ENCODE measurements around the gene SMG6.

Gene SMG6

GRCh38 chr17:2107506-2107905 lies 196.1 kb downstream of the SMG6 start:
- 96% methylated on average over 3 of the region's 3 CpGs for WGBS
- no peak overlapping the region for H3K9ac ChIP-seq (ENCODE audit: low read depth, low read length)
- H3K27ac ChIP-seq (ENCODE audit: low read depth, low read length), result no peak overlapping the region
- H3K9me3 ChIP-seq (ENCODE audit: insufficient read depth, low read depth, low read length), result no peaks in the 10 kb centered on the region
- H3K27me3 ChIP-seq (ENCODE audit: insufficient read depth, low read length), result no peaks in the 10 kb centered on the region
- H3K36me3 ChIP-seq (ENCODE audit: insufficient read depth, low read length), result no peaks in the 10 kb centered on the region
- no peak overlapping the region for H3K4me3 ChIP-seq (ENCODE audit: low read length)
- no peaks in the 10 kb centered on the region for H3K4me1 ChIP-seq (ENCODE audit: insufficient read depth, low read length)

GRCh38 chr17:2107050-2107449 lies 196.5 kb downstream of the SMG6 start:
- no peak overlapping the region for H3K4me3 ChIP-seq (ENCODE audit: low read length)
- H3K36me3 ChIP-seq (ENCODE audit: insufficient read depth, low read length), result no peaks in the 10 kb centered on the region
- H3K9me3 ChIP-seq (ENCODE audit: insufficient read depth, low read depth, low read length), result no peaks in the 10 kb centered on the region
- H3K4me1 ChIP-seq (ENCODE audit: insufficient read depth, low read length), result no peaks in the 10 kb centered on the region
- no peak overlapping the region for H3K27ac ChIP-seq (ENCODE audit: low read depth, low read length)
- 92% methylated on average over 2 of the region's 2 CpGs for WGBS
- H3K27me3 ChIP-seq (ENCODE audit: insufficient read depth, low read length), result no peaks in the 10 kb centered on the region
- H3K9ac ChIP-seq (ENCODE audit: low read depth, low read length), result no peak overlapping the region

- no peaks in the 10 kb centered on the region for H3K9me3 ChIP-seq (ENCODE audit: insufficient read depth, low read depth, low read length)
- H3K36me3 ChIP-seq (ENCODE audit: insufficient read depth, low read length), result no peaks in the 10 kb centered on the region
- no peaks in the 10 kb centered on the region for H3K27me3 ChIP-seq (ENCODE audit: insufficient read depth, low read length)
- H3K9ac ChIP-seq (ENCODE audit: low read depth, low read length), result no peak overlapping the region
- H3K4me1 ChIP-seq (ENCODE audit: insufficient read depth, low read length), result no peaks in the 10 kb centered on the region
- H3K27ac ChIP-seq (ENCODE audit: low read depth, low read length), result no peak overlapping the region
- 90% methylated on average over 11 of the region's 11 CpGs for WGBS
- no peak overlapping the region for H3K4me3 ChIP-seq (ENCODE audit: low read length)
Observed at GRCh38 chr17:2106308-2106955, 197.2 kb downstream of the SMG6 start.

- H3K27me3 ChIP-seq (ENCODE audit: insufficient read depth, low read length), result no peaks in the 10 kb centered on the region
- no peak overlapping the region for H3K27ac ChIP-seq (ENCODE audit: low read depth, low read length)
- no peaks in the 10 kb centered on the region for H3K4me1 ChIP-seq (ENCODE audit: insufficient read depth, low read length)
- H3K36me3 ChIP-seq (ENCODE audit: insufficient read depth, low read length), result no peaks in the 10 kb centered on the region
- H3K9ac ChIP-seq (ENCODE audit: low read depth, low read length), result no peak overlapping the region
- WGBS, result 87% methylated on average over 1 of the region's 1 CpG
- no peak overlapping the region for H3K4me3 ChIP-seq (ENCODE audit: low read length)
- H3K9me3 ChIP-seq (ENCODE audit: insufficient read depth, low read depth, low read length), result no peaks in the 10 kb centered on the region
Observed at GRCh38 chr17:2105663-2106062, 197.9 kb downstream of the SMG6 start.

- Histone ChIP-seq H3K9ac (ENCODE audit: low read depth, low read length) (no peak overlapping the region; the same call in 1 of the 2 replicates), H3K27ac (ENCODE audit: low read depth, low read length) (no peak overlapping the region), H3K9me3 (ENCODE audit: insufficient read depth, low read depth, low read length) (no peaks in the 10 kb centered on the region), H3K27me3 (ENCODE audit: insufficient read depth, low read length) (no peaks in the 10 kb centered on the region), H3K4me3 (ENCODE audit: low read length) (no peak overlapping the region), H3K4me1 (ENCODE audit: insufficient read depth, low read length) (no peaks in the 10 kb centered on the region), H3K36me3 (ENCODE audit: insufficient read depth, low read length) (no peaks in the 10 kb centered on the region)
- 96% methylated on average over 9 of the region's 9 CpGs for WGBS
Observed at GRCh38 chr17:2102931-2103809, 200.4 kb downstream of the SMG6 start.

- 93% methylated on average over 15 of the region's 15 CpGs for WGBS
- no peak overlapping the region for H3K9ac ChIP-seq (ENCODE audit: low read depth, low read length)
- H3K9me3 ChIP-seq (ENCODE audit: insufficient read depth, low read depth, low read length), result no peaks in the 10 kb centered on the region
- H3K4me3 ChIP-seq (ENCODE audit: low read length), result no peak overlapping the region
- H3K4me1 ChIP-seq (ENCODE audit: insufficient read depth, low read length), result no peaks in the 10 kb centered on the region
- H3K27ac ChIP-seq (ENCODE audit: low read depth, low read length), result no peak overlapping the region
- H3K27me3 ChIP-seq (ENCODE audit: insufficient read depth, low read length), result no peaks in the 10 kb centered on the region
- no peaks in the 10 kb centered on the region for H3K36me3 ChIP-seq (ENCODE audit: insufficient read depth, low read length)
Observed at GRCh38 chr17:2101448-2102257, 201.9 kb downstream of the SMG6 start.

- WGBS, result 80% methylated on average over 9 of the region's 10 CpGs
Observed at GRCh38 chr17:2095536-2095910, 208.1 kb downstream of the SMG6 start.

GRCh38 chr17:2094891-2095535 lies 208.6 kb downstream of the SMG6 start:
- WGBS, result 87% methylated on average over 12 of the region's 12 CpGs
- Histone ChIP-seq H3K36me3 (ENCODE audit: insufficient read depth, low read length) (no peaks in the 10 kb centered on the region), H3K4me3 (ENCODE audit: low read length) (no peak overlapping the region), H3K4me1 (ENCODE audit: insufficient read depth, low read length) (peaks cover 24% of the 10 kb centered on the region), H3K9ac (ENCODE audit: low read depth, low read length) (no peak overlapping the region), H3K27ac (ENCODE audit: low read depth, low read length) (peak overlapping the region; percentile 15; the same call in 1 of the 2 replicates), H3K9me3 (ENCODE audit: insufficient read depth, low read depth, low read length) (no peaks in the 10 kb centered on the region), H3K27me3 (ENCODE audit: insufficient read depth, low read length) (no peaks in the 10 kb centered on the region)

More at GRCh38 chr17:2095536-2095910, 208.1 kb downstream of the SMG6 start:
- Histone ChIP-seq H3K4me3 (ENCODE audit: low read length) (no peak overlapping the region), H3K27me3 (ENCODE audit: insufficient read depth, low read length) (no peaks in the 10 kb centered on the region), H3K27ac (ENCODE audit: low read depth, low read length) (no peak overlapping the region; the same call in 1 of the 2 replicates), H3K9me3 (ENCODE audit: insufficient read depth, low read depth, low read length) (no peaks in the 10 kb centered on the region), H3K4me1 (ENCODE audit: insufficient read depth, low read length) (peaks cover 19% of the 10 kb centered on the region), H3K9ac (ENCODE audit: low read depth, low read length) (no peak overlapping the region), H3K36me3 (ENCODE audit: insufficient read depth, low read length) (no peaks in the 10 kb centered on the region)

GRCh38 chr17:2093349-2093748 lies 210.2 kb downstream of the SMG6 start:
- peaks cover 36% of the 10 kb centered on the region for H3K4me1 ChIP-seq (ENCODE audit: insufficient read depth, low read length)
- H3K9me3 ChIP-seq (ENCODE audit: insufficient read depth, low read depth, low read length), result no peaks in the 10 kb centered on the region
- H3K36me3 ChIP-seq (ENCODE audit: insufficient read depth, low read length), result no peaks in the 10 kb centered on the region
- 88% methylated on average over 5 of the region's 5 CpGs for WGBS
- no peaks in the 10 kb centered on the region for H3K27me3 ChIP-seq (ENCODE audit: insufficient read depth, low read length)
- no peak overlapping the region for H3K27ac ChIP-seq (ENCODE audit: low read depth, low read length)
- H3K4me3 ChIP-seq (ENCODE audit: low read length), result no peak overlapping the region
- H3K9ac ChIP-seq (ENCODE audit: low read depth, low read length), result no peak overlapping the region

GRCh38 chr17:2092253-2092652 lies 211.3 kb downstream of the SMG6 start:
- 96% methylated on average over 4 of the region's 4 CpGs for WGBS
- Histone ChIP-seq H3K27me3 (ENCODE audit: insufficient read depth, low read length) (no peaks in the 10 kb centered on the region), H3K9ac (ENCODE audit: low read depth, low read length) (no peak overlapping the region), H3K9me3 (ENCODE audit: insufficient read depth, low read depth, low read length) (no peaks in the 10 kb centered on the region), H3K36me3 (ENCODE audit: insufficient read depth, low read length) (no peaks in the 10 kb centered on the region), H3K27ac (ENCODE audit: low read depth, low read length) (no peak overlapping the region), H3K4me3 (ENCODE audit: low read length) (no peak overlapping the region), H3K4me1 (ENCODE audit: insufficient read depth, low read length) (peaks cover 36% of the 10 kb centered on the region)

All from HUES64 (cell line).